Myometrial cell (primary cell): Measurements from ENCODE around the gene CD3E. TPM values are rescaled to one million over a fixed set of nuclear protein-coding genes. Genes with fewer than 3 reads are reported as not detected.

ENCODE experiments used
- total RNA-seq: library from RNA; depleted of rRNA; stranded (reverse); fragments of >200 nt; gene quantifications from 2 replicates; pipeline ENCODE4 v1.2.3, GENCODE V29; 2015

CD3E gene
- not detected in 2 replicates for total RNA-seq

GRCh38 chr11:118304568-118305248 is at the start of gene CD3E:
CD3E (plus strand) TSS chr11:118304730; CDS start chr11:118304953, 223 bp downstream.

GRCh38 chr11:118263695-118264568 is 40.6 kb upstream of the CD3E start, which contains the start of gene MPZL2:
MPZL2 (minus strand) TSS chr11:118264297; CDS start chr11:118264153, 144 bp downstream.

GRCh38 chr11:118342503-118343161 is 38.1 kb downstream of the CD3E start, which contains the start of gene CD3D:
CD3D (minus strand) TSS chr11:118342705; CDS start chr11:118342607, 98 bp downstream.

GRCh38 chr11:118343981-118344515 is 39.5 kb downstream of the CD3E start, which contains the start of gene CD3G:
CD3G (plus strand) TSS chr11:118344344; CDS start chr11:118344424, 80 bp downstream.

GRCh38 chr11:118359295-118359958 is 54.9 kb downstream of the CD3E start, which contains the start of gene UBE4A:
UBE4A (plus strand) TSS chr11:118359600; CDS start chr11:118365081, 5,481 bp downstream.

Other genes starting within 250 kb of the CD3E start
- not detected in 2 replicates for gene TMPRSS4, start 227.7 kb upstream of the CD3E start, total RNA-seq
- not detected in 2 replicates for gene SMIM35, start 217.8 kb upstream of the CD3E start, total RNA-seq
- not detected in 2 replicates for gene SCN4B, start 151.9 kb upstream of the CD3E start, total RNA-seq
- gene SCN2B, start 128.1 kb upstream of the CD3E start, total RNA-seq: not detected in 2 replicates
- not detected in 2 replicates for gene JAML, start 79.7 kb upstream of the CD3E start, total RNA-seq
- under 0.01 and 0.53 TPM in 2 replicates for gene MPZL3, start 52.4 kb upstream of the CD3E start, total RNA-seq
- gene MPZL2, start 40.4 kb upstream of the CD3E start, total RNA-seq: not detected in 2 replicates
- not detected in 2 replicates for gene CD3D, start 38.0 kb downstream of the CD3E start, total RNA-seq
- gene CD3G, start 39.6 kb downstream of the CD3E start, total RNA-seq: not detected in 2 replicates
- 41.2 and 50.5 TPM in 2 replicates for gene UBE4A, start 54.9 kb downstream of the CD3E start, total RNA-seq
- 56.0 and 56.5 TPM in 2 replicates for gene ATP5MG, start 96.9 kb downstream of the CD3E start, total RNA-seq
- gene KMT2A, start 131.8 kb downstream of the CD3E start, total RNA-seq: 9.8 and 29.6 TPM in 2 replicates
- gene TTC36, start 222.7 kb downstream of the CD3E start, total RNA-seq: not detected in 2 replicates
- gene TMEM25, start 226.5 kb downstream of the CD3E start, total RNA-seq: 10.7 and 14.9 TPM in 2 replicates